Stomach (tissue), 9 donors: ENCODE data around the gene TOP3B. TPM values are rescaled to one million over a fixed set of nuclear protein-coding genes. Genes with fewer than 3 reads are reported as not detected.

Experiments
- DNase-seq, 2 donors: peaks; one replicate each; pipeline versions ENCODE4 v3.0.0 to v3.0.0-alpha.2; 2013 to 2019
- H3K27ac ChIP-seq, 5 donors: fragments of 200-600 bp in 4 of 5; sonication (generic) in 4 of 5; one replicate each; pipeline ENCODE4 v1.5.1; 2013 to 2019; ENCODE audit warnings: mild to moderate bottlenecking in 1 of 5, moderate library complexity in 1 of 5
- H3K27me3 ChIP-seq, 3 donors: fragments of 200-600 bp; sonication (generic); one replicate each; pipeline ENCODE4 v1.5.1; 2017 to 2019; ENCODE audit warnings: mixed run types in 1 of 3
- H3K36me3 ChIP-seq, 4 donors: fragments of 200-600 bp; sonication (generic); 1 replicate in 3 of 4; 2 replicates in 1 of 4; pipeline ENCODE4 v1.5.1; 2016 to 2019
- H3K4me1 ChIP-seq, 4 donors: fragments of 200-600 bp; sonication (generic); one replicate each; pipeline ENCODE4 v1.5.1; 2016 to 2019
- H3K4me3 ChIP-seq, 4 donors: fragments of 200-600 bp; sonication (generic) in 3 of 4; one replicate each; pipeline ENCODE4 v1.5.1; 2016 to 2019; ENCODE audit warnings: mild to moderate bottlenecking in 1 of 4
- H3K9me3 ChIP-seq, 4 donors: fragments of 200-600 bp; sonication (generic); one replicate each; pipeline ENCODE4 v1.5.1; 2016 to 2019
- CTCF ChIP-seq, 7 experiments: fragments of 450-650 bp in 4 of 7; fragments of 200-600 bp in 3 of 7; sonication (generic) in 3 of 7; IDR thresholded peaks; one replicate each; pipeline ENCODE4 v1.5.1; 2016 to 2019; ENCODE audit warnings: antibody characterized with exemption in 7 of 7, control low read depth in 2 of 7, mild to moderate bottlenecking in 1 of 7
- EP300 ChIP-seq: sonication (generic); formaldehyde crosslinking; IDR thresholded peaks from one replicate; pipeline ENCODE4 v1.6.1; 2017; ENCODE audit warnings: antibody characterized with exemption
- POLR2A ChIP-seq, 4 donors: fragments of 450-650 bp; IDR thresholded peaks; one replicate each; pipeline ENCODE4 v1.6.1; 2016; ENCODE audit warnings: antibody characterized with exemption in 4 of 4, control low read depth in 2 of 4, mild to moderate bottlenecking in 1 of 4, moderate library complexity in 1 of 4
- POLR2AphosphoS5 ChIP-seq, 3 donors: sonication (generic); formaldehyde crosslinking; IDR thresholded peaks; one replicate each; pipeline ENCODE4 v1.6.1; 2016; ENCODE audit warnings: antibody characterized with exemption in 3 of 3
- WGBS, 5 donors: extraction: QIAGEN DNeasy Blood & Tissue Kit in 3 of 5; methylation state at CpG; one replicate each; pipeline versions ENCODE4 v1.1.5 to v1.1.7; 2013 to 2018; 5-methylcytosine and 5-hydroxymethylcytosine counted together
- intact Hi-C: fragments of 100-400 bp; cut with DNase I; formaldehyde crosslinking; loops from one replicate; pipeline ENCODE4 v1.15.1; 2023; ENCODE audit warnings: low total_unique reads
- polyA plus RNA-seq, 3 donors: library from polyadenylated mRNA; stranded (reverse); fragments of 200-250 nt; gene quantifications; one replicate each; pipeline ENCODE4 v1.2.3, GENCODE V29; 2013
- total RNA-seq, 5 donors: library from RNA; depleted of rRNA; stranded (reverse); fragments of >200 nt; gene quantifications; one replicate each; pipeline versions ENCODE4 v1.1.0 to v1.2.3, GENCODE V29; 2014 to 2016
- donor health status: healthy with polysubstance abuse.
- donor health status: Bipolar disorder and iron deficiency.
- donor health status: healthy.

TOP3B gene
- total and polyA plus RNA-seq, 8 donors: 3.8 to 509 (median 25.6) TPM

GRCh38 chr22:22027955-22028354 lies 45.4 kb upstream of the TOP3B start:
- Histone ChIP-seq H3K27me3 (peaks cover 0 to 8% (median 0%) of the 10 kb centered on the region in 3 donors), H3K36me3 (no peaks in the 10 kb centered on the region), H3K27ac (no peak overlapping the region), H3K4me1 (no peaks in the 10 kb centered on the region), H3K9me3 (no peaks in the 10 kb centered on the region), H3K4me3 (no peak overlapping the region)
- no peak for TF ChIP-seq CTCF (IDR thresholded peaks at IDR 0.05)
- TF ChIP-seq EP300: no peak
- no peak for TF ChIP-seq POLR2AphosphoS5 (IDR thresholded peaks at IDR 0.05)
- no peak for TF ChIP-seq POLR2A (IDR thresholded peaks at IDR 0.05)
- no peak for DNase-seq
- intact Hi-C loops: no loop called here
- WGBS, 5 donors: 92 to 97% (median 93%) methylated on average over 3 of the region's 3 CpGs

- 65 to 81% (median 74%) methylated on average over 12 to 13 of the region's 13 CpGs for WGBS, 5 donors
- no peak overlapping the region for H3K27ac ChIP-seq
- DNase-seq: no peak
- intact Hi-C loops: no loop called here
- no peaks in the 10 kb centered on the region for H3K36me3 ChIP-seq
- H3K4me1 ChIP-seq: no peaks in the 10 kb centered on the region
- no peak for TF ChIP-seq CTCF (IDR thresholded peaks at IDR 0.05)
- TF ChIP-seq EP300: no peak
- no peak for TF ChIP-seq POLR2A (IDR thresholded peaks at IDR 0.05)
- TF ChIP-seq POLR2AphosphoS5 (IDR thresholded peaks at IDR 0.05): no peak
- no peak overlapping the region for H3K4me3 ChIP-seq
- H3K9me3 ChIP-seq: no peaks in the 10 kb centered on the region
- no peaks in the 10 kb centered on the region for H3K27me3 ChIP-seq
These were observed 43.7 kb upstream of the TOP3B start for GRCh38 chr22:22026157-22026831.

GRCh38 chr22:22025320-22026156 lies 43.0 kb upstream of the TOP3B start:
- no peak for DNase-seq
- no peaks in the 10 kb centered on the region for H3K36me3 ChIP-seq
- TF ChIP-seq CTCF (IDR thresholded peaks at IDR 0.05): no peak
- TF ChIP-seq POLR2AphosphoS5 (IDR thresholded peaks at IDR 0.05): no peak
- TF ChIP-seq EP300: no peak
- no peak for TF ChIP-seq POLR2A (IDR thresholded peaks at IDR 0.05)
- intact Hi-C loops: no loop called here
- no peak overlapping the region for H3K27ac ChIP-seq
- no peaks in the 10 kb centered on the region for H3K27me3 ChIP-seq
- H3K4me1 ChIP-seq: no peaks in the 10 kb centered on the region
- H3K9me3 ChIP-seq: no peaks in the 10 kb centered on the region
- 76 to 92% (median 78%) methylated on average over 7 of the region's 7 CpGs for WGBS, 5 donors
- no peak overlapping the region for H3K4me3 ChIP-seq

GRCh38 chr22:22024440-22024839 lies 41.9 kb upstream of the TOP3B start:
- WGBS, 5 donors: 85 to 93% (median 92%) methylated on average over 10 of the region's 10 CpGs
- Histone ChIP-seq H3K36me3 (no peaks in the 10 kb centered on the region), H3K27ac (no peak overlapping the region), H3K9me3 (no peaks in the 10 kb centered on the region), H3K4me1 (no peaks in the 10 kb centered on the region), H3K4me3 (no peak overlapping the region), H3K27me3 (peaks cover 0 to 1% (median 0%) of the 10 kb centered on the region in 3 donors)
- DNase-seq: no peak
- TF ChIP-seq POLR2AphosphoS5 (IDR thresholded peaks at IDR 0.05): no peak
- TF ChIP-seq CTCF (IDR thresholded peaks at IDR 0.05): no peak
- TF ChIP-seq EP300: no peak
- no peak for TF ChIP-seq POLR2A (IDR thresholded peaks at IDR 0.05)
- intact Hi-C loops: no loop called here
